OCI-M2 (cell line): ENCODE data around the gene IP6K3.
A peak's percentile ranks its signal among the peaks of the same experiment; 100 is the strongest.

Experiments used
- DNase-seq: peaks from one replicate; lab custom pipeline; 2025; ENCODE audit not compliant: unreplicated experiment; lab: John Stamatoyannopoulos, UW

The IP6K3 gene

GRCh38 chr6:33724102-33725023 is 22.3 kb downstream of the IP6K3 start:
- DNase-seq = no peak

- DNase-seq = no peak
These were observed 23.2 kb downstream of the IP6K3 start for GRCh38 chr6:33723371-33724085.

- no peak for DNase-seq
These were observed 24.5 kb downstream of the IP6K3 start for GRCh38 chr6:33722103-33722623.

GRCh38 chr6:33721508-33721907 is 25.2 kb downstream of the IP6K3 start:
- DNase-seq = no peak

GRCh38 chr6:33720998-33721397 is 25.7 kb downstream of the IP6K3 start:
- DNase-seq = no peak

- no peak for DNase-seq
These were observed 27.2 kb downstream of the IP6K3 start for GRCh38 chr6:33719326-33719987.

GRCh38 chr6:33718713-33719112 is 28.0 kb downstream of the IP6K3 start:
- DNase-seq = no peak

GRCh38 chr6:33717934-33718455 is 28.7 kb downstream of the IP6K3 start:
- no peak for DNase-seq

GRCh38 chr6:33716890-33717632 is 29.6 kb downstream of the IP6K3 start:
- no peak for DNase-seq

- no peak for DNase-seq
These were observed 30.3 kb downstream of the IP6K3 start for GRCh38 chr6:33716379-33716778.

GRCh38 chr6:33714385-33715040 is 32.2 kb downstream of the IP6K3 start:
- no peak for DNase-seq

- DNase-seq = no peak
These were observed 32.9 kb downstream of the IP6K3 start for GRCh38 chr6:33713786-33714185.

- no peak for DNase-seq
These were observed 33.8 kb downstream of the IP6K3 start for GRCh38 chr6:33712914-33713313.

GRCh38 chr6:33711140-33712129 is 35.3 kb downstream of the IP6K3 start, which contains the start of gene UQCC2:
Gene UQCC2, minus strand, starts transcription at chr6:33711700. Its CDS starts 14 bp downstream, at chr6:33711686.
- peak; percentile 92 for DNase-seq

- DNase-seq = no peak
These were observed 36.2 kb downstream of the IP6K3 start for GRCh38 chr6:33710296-33711121.

GRCh38 chr6:33709605-33710295 is 37.0 kb downstream of the IP6K3 start:
- no peak for DNase-seq

GRCh38 chr6:33708516-33709204 is 38.0 kb downstream of the IP6K3 start:
- DNase-seq = no peak
